Vagina (tissue), 2 donors: ENCODE results near the gene CYP27C1.

Experiments
- CTCF ChIP-seq, 3 experiments: fragments of 450-650 bp in 2 of 3; fragments of 200-600 bp in 1 of 3; sonication (generic) in 1 of 3; IDR thresholded peaks; one replicate each; pipeline ENCODE4 v1.5.1; 2017 to 2019; ENCODE audit warnings: antibody characterized with exemption in 3 of 3, mild to moderate bottlenecking in 2 of 3, moderate library complexity in 2 of 3
- POLR2A ChIP-seq, 2 donors: fragments of 450-650 bp; IDR thresholded peaks; one replicate each; pipeline ENCODE4 v1.6.1; 2017; ENCODE audit warnings: antibody characterized with exemption in 2 of 2, mild to moderate bottlenecking in 2 of 2, moderate library complexity in 2 of 2

GRCh38 chr2:127183771-127184170 is 36.3 kb downstream of the CYP27C1 start:
- TF ChIP-seq CTCF (IDR thresholded peaks at IDR 0.05) (no peak), POLR2A (IDR thresholded peaks at IDR 0.05) (no peak)
